ENCODE measurements around the gene TRAPPC6A.

TRAPPC6A gene

DNA sequence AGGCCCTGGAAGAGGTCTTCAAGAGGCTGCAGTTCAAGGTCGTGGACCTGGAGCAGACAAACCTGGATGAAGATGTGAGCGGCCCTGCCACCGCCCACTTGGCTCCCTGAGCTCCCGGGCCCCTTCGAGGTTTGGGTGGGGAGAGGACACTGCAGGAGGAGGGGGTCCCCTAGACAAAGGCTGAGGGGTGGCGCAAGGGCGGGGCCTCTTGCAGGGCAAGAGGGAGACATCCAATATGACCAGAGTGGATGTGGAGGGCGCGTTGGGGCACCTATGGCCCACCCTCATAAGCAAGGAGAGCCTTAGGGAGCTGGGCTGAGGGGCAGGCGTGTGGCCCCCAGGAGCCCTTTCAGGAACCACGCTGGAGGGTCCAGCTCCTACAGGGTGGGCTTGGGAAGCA is 37.5 kb downstream of the TRAPPC6A start:
- TF ChIP-seq, protein P1, sequence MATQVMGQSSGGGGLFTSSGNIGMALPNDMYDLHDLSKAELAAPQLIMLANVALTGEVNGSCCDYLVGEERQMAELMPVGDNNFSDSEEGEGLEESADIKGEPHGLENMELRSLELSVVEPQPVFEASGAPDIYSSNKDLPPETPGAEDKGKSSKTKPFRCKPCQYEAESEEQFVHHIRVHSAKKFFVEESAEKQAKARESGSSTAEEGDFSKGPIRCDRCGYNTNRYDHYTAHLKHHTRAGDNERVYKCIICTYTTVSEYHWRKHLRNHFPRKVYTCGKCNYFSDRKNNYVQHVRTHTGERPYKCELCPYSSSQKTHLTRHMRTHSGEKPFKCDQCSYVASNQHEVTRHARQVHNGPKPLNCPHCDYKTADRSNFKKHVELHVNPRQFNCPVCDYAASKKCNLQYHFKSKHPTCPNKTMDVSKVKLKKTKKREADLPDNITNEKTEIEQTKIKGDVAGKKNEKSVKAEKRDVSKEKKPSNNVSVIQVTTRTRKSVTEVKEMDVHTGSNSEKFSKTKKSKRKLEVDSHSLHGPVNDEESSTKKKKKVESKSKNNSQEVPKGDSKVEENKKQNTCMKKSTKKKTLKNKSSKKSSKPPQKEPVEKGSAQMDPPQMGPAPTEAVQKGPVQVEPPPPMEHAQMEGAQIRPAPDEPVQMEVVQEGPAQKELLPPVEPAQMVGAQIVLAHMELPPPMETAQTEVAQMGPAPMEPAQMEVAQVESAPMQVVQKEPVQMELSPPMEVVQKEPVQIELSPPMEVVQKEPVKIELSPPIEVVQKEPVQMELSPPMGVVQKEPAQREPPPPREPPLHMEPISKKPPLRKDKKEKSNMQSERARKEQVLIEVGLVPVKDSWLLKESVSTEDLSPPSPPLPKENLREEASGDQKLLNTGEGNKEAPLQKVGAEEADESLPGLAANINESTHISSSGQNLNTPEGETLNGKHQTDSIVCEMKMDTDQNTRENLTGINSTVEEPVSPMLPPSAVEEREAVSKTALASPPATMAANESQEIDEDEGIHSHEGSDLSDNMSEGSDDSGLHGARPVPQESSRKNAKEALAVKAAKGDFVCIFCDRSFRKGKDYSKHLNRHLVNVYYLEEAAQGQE (IDR thresholded peaks at IDR 0.05; ENCODE audit: low read depth) = no peak
- TF ChIP-seq YY1 (IDR thresholded peaks at IDR 0.05; ENCODE audit: low read depth) = no peak
- no peak for TF ChIP-seq ZBTB7A (IDR thresholded peaks at IDR 0.05; ENCODE audit: low read depth)

DNA sequence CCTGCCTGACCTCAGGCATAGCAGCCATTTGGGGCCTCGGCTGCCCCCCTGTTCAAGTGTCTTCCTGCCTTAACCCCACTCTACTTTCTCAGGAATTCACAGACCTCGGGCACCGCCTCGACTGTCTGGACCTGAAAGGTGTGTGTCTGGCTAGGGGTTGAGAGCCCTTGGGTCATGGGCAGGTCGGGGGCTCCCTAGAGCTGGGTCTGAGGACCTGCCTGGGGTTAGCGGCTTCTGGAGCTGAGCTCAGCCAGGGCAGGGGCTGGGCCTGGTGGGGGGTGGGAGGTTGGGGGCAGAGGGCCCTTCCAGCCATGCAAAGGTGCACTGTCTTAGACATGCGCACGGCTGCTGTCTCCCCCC is 37.9 kb downstream of the TRAPPC6A start:
- TF ChIP-seq, protein P2, sequence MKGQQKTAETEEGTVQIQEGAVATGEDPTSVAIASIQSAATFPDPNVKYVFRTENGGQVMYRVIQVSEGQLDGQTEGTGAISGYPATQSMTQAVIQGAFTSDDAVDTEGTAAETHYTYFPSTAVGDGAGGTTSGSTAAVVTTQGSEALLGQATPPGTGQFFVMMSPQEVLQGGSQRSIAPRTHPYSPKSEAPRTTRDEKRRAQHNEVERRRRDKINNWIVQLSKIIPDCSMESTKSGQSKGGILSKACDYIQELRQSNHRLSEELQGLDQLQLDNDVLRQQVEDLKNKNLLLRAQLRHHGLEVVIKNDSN (IDR thresholded peaks at IDR 0.05) = no peak
- TF ChIP-seq, protein P3, sequence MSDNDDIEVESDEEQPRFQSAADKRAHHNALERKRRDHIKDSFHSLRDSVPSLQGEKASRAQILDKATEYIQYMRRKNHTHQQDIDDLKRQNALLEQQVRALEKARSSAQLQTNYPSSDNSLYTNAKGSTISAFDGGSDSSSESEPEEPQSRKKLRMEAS (IDR thresholded peaks at IDR 0.05) = no peak
- TF ChIP-seq EP300 (IDR thresholded peaks at IDR 0.05; ENCODE audit: borderline replicate concordance) (no peak), FOXM1 (IDR thresholded peaks at IDR 0.05; ENCODE audit: borderline replicate concordance, low read depth) (no peak), ZBTB7A (IDR thresholded peaks at IDR 0.05; ENCODE audit: low read depth) (no peak), TCF12 (IDR thresholded peaks at IDR 0.05; ENCODE audit: low read depth) (no peak), CREB1 (IDR thresholded peaks at IDR 0.05; ENCODE audit: low read depth) (no peak), TEAD4 (IDR thresholded peaks at IDR 0.05) (no peak), EGR1 (IDR thresholded peaks at IDR 0.05) (no peak), RAD21 (IDR thresholded peaks at IDR 0.05; ENCODE audit: low read depth) (no peak), TAF1 (IDR thresholded peaks at IDR 0.05; ENCODE audit: low read depth) (no peak), CEBPB (IDR thresholded peaks at IDR 0.05) (no peak), NFIC (IDR thresholded peaks at IDR 0.05) (no peak), YY1 (IDR thresholded peaks at IDR 0.05; ENCODE audit: low read depth) (no peak)
- TF ChIP-seq, protein P1 (IDR thresholded peaks at IDR 0.05; ENCODE audit: low read depth) = no peak

DNA sequence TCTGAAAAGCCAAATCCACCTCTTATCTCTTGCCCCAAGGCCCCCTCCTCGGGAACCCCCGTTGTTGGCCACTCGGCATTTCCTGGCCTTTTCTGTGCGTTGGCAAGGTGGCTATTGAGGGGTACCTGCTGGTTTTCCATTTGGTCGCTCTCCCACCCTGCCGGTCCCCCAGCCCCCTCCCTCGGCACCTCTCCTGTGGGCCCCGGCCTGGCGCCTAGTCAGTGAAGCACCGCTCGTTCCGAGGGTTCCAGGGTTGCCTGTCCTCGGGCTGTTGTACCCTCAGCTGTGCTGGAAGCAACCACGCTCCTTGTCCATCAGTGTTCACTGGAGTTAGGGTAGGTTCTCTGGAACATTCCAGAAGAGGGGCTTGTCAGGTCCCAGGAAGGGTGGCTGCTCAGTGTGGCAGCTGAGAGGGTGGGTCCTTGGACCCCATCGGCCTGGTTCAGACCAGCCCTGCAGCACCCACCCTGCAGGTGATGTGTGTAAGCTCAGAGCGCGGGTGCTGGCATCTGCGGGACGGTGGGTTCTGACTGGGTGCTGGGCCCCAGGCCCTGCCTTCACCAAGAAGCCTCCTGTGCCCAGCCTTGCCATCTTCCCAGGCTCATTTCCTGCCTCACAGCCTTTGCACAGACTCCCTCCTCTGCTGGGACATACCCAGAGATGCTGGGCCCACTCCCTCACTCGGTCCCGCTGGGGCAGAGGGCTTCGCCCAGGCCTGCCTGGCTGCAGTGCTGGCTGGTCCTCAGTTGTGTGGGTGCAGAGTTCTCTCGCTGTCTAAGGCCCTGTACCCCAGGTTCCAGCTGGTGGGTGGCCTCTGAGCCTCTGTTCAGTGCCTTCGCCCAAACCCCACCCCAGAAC is 38.5 kb downstream of the TRAPPC6A start:
- TF ChIP-seq YY1 (IDR thresholded peaks at IDR 0.05; ENCODE audit: low read depth) = no peak
- TF ChIP-seq CREB1 (IDR thresholded peaks at IDR 0.05; ENCODE audit: low read depth) = no peak
- TF ChIP-seq TAF1 (IDR thresholded peaks at IDR 0.05; ENCODE audit: low read depth) = no peak
- no peak for TF ChIP-seq NFIC (IDR thresholded peaks at IDR 0.05)
- TF ChIP-seq, protein P1 (IDR thresholded peaks at IDR 0.05; ENCODE audit: low read depth) = no peak
- no peak for TF ChIP-seq FOXM1 (IDR thresholded peaks at IDR 0.05; ENCODE audit: borderline replicate concordance, low read depth)
- TF ChIP-seq CEBPB (IDR thresholded peaks at IDR 0.05) = no peak
- TF ChIP-seq ZBTB7A (IDR thresholded peaks at IDR 0.05; ENCODE audit: low read depth) = no peak
- TF ChIP-seq EGR1 (IDR thresholded peaks at IDR 0.05) = no peak
- no peak for TF ChIP-seq TEAD4 (IDR thresholded peaks at IDR 0.05)
- TF ChIP-seq, protein P3 (IDR thresholded peaks at IDR 0.05) = no peak
- TF ChIP-seq RAD21 (IDR thresholded peaks at IDR 0.05; ENCODE audit: low read depth) = no peak
- TF ChIP-seq, protein P2 (IDR thresholded peaks at IDR 0.05) = no peak
- no peak for TF ChIP-seq TCF12 (IDR thresholded peaks at IDR 0.05; ENCODE audit: low read depth)
- TF ChIP-seq EP300 (IDR thresholded peaks at IDR 0.05; ENCODE audit: borderline replicate concordance) = no peak

DNA sequence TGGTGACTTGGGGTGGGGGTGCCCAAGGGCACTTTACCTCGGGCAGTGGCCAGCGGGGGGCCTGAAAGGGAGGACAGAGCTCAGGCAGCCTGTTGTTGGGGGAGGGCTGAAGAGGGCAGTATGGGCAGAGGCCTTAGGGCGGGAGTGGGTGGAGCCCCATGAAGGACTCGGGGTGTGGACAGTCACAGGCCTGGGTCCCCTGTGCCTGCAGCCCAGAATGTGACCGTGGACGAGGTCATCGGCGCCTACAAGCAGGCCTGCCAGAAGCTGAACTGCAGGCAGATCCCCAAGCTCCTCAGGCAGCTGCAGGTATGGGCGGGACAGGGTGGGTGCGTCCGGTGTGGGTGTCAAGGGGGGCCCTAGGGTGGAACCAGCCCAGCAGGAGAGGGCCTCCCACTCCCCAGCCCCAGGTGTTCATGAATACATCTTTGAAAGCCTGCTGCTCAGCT is 39.7 kb downstream of the TRAPPC6A start:
- TF ChIP-seq, protein P2 (IDR thresholded peaks at IDR 0.05) = no peak
